Measurements from ENCODE around the gene ROM1. TPM values are rescaled to one million over a fixed set of nuclear protein-coding genes. Genes with fewer than 3 reads are reported as not detected.
"Not testable (repeated sequence)": the region's sequence is repeated elsewhere in the genome, so short reads cannot be mapped to it uniquely, and the experiment has no call there.

The ROM1 gene
- total and polyA plus RNA-seq, 2 donors: 1.7 to 7.6 TPM

GRCh38 chr11:62648967-62649364 lies 35.9 kb downstream of the ROM1 start:
- Histone ChIP-seq H3K27me3 (ENCODE audit: control insufficient read depth in 2 of 2, insufficient read depth in 1 of 2, low read length in 1 of 2) (no peaks in the 10 kb centered on the region), H3K36me3 (ENCODE audit: control insufficient read depth in 2 of 2, insufficient read depth in 2 of 2, low read length in 1 of 2) (peaks cover 17 to 30% of the 10 kb centered on the region in 2 donors), H3K27ac (ENCODE audit: low read depth in 1 of 2, low read length in 1 of 2) (no peak overlapping the region), H3K4me1 (ENCODE audit: control insufficient read depth in 2 of 2, insufficient read depth in 2 of 2, low read length in 2 of 2) (peaks cover 20 to 33% of the 10 kb centered on the region in 2 donors), H3K4me3 (ENCODE audit: low read length in 2 of 2) (no peak overlapping the region), H3K9me3 (ENCODE audit: control insufficient read depth in 2 of 2, insufficient read depth in 1 of 2, low read length in 1 of 2) (no peaks in the 10 kb centered on the region)
- WGBS: 97% methylated on average over 11 of the region's 11 CpGs
- no peak for DNase-seq (ENCODE audit: low read depth in 6 of 9, low spot score in 9 of 9)

- Histone ChIP-seq H3K27me3 (ENCODE audit: control insufficient read depth in 2 of 2, insufficient read depth in 1 of 2, low read length in 1 of 2) (no peaks in the 10 kb centered on the region), H3K36me3 (ENCODE audit: control insufficient read depth in 2 of 2, insufficient read depth in 2 of 2, low read length in 1 of 2) (peaks cover 17 to 25% of the 10 kb centered on the region in 2 donors)
Measured at GRCh38 chr11:62649486-62649885, 36.4 kb downstream of the ROM1 start.

GRCh38 chr11:62650283-62650682 lies 37.2 kb downstream of the ROM1 start:
- Histone ChIP-seq H3K36me3 (ENCODE audit: control insufficient read depth in 2 of 2, insufficient read depth in 2 of 2, low read length in 1 of 2) (peaks cover 17 to 25% of the 10 kb centered on the region in 2 donors), H3K4me1 (ENCODE audit: control insufficient read depth in 2 of 2, insufficient read depth in 2 of 2, low read length in 2 of 2) (peaks cover 17 to 25% of the 10 kb centered on the region in 2 donors)
- H3K27ac ChIP-seq (ENCODE audit: low read depth in 1 of 2, low read length in 1 of 2); DNase-seq (ENCODE audit: low read depth in 6 of 9, low spot score in 9 of 9); H3K27me3 ChIP-seq (ENCODE audit: control insufficient read depth in 2 of 2, insufficient read depth in 1 of 2, low read length in 1 of 2); H3K4me3 ChIP-seq (ENCODE audit: low read length in 2 of 2); H3K9me3 ChIP-seq (ENCODE audit: control insufficient read depth in 2 of 2, insufficient read depth in 1 of 2, low read length in 1 of 2): not testable (repeated sequence)
- WGBS: 98% methylated on average over 12 of the region's 12 CpGs

More at GRCh38 chr11:62649486-62649885, 36.4 kb downstream of the ROM1 start:
- no peak for DNase-seq (ENCODE audit: low read depth in 6 of 9, low spot score in 9 of 9)
- H3K4me1 ChIP-seq (ENCODE audit: control insufficient read depth in 2 of 2, insufficient read depth in 2 of 2, low read length in 2 of 2): peaks cover 20 to 31% of the 10 kb centered on the region in 2 donors
- no peaks in the 10 kb centered on the region for H3K9me3 ChIP-seq (ENCODE audit: control insufficient read depth in 2 of 2, insufficient read depth in 1 of 2, low read length in 1 of 2)
- WGBS: 97% methylated on average over 11 of the region's 11 CpGs
- H3K27ac ChIP-seq (ENCODE audit: low read depth in 1 of 2, low read length in 1 of 2): no peak overlapping the region
- no peak overlapping the region for H3K4me3 ChIP-seq (ENCODE audit: low read length in 2 of 2)

- Histone ChIP-seq H3K36me3 (ENCODE audit: control insufficient read depth in 2 of 2, insufficient read depth in 2 of 2, low read length in 1 of 2) (peaks cover 17 to 25% of the 10 kb centered on the region in 2 donors), H3K4me1 (ENCODE audit: control insufficient read depth in 2 of 2, insufficient read depth in 2 of 2, low read length in 2 of 2) (peaks cover 11 to 14% of the 10 kb centered on the region in 2 donors), H3K27ac (ENCODE audit: low read depth in 1 of 2, low read length in 1 of 2) (peak overlapping the region; percentile 82 to 96), H3K27me3 (ENCODE audit: control insufficient read depth in 2 of 2, insufficient read depth in 1 of 2, low read length in 1 of 2) (no peaks in the 10 kb centered on the region), H3K9me3 (ENCODE audit: control insufficient read depth in 2 of 2, insufficient read depth in 1 of 2, low read length in 1 of 2) (no peaks in the 10 kb centered on the region), H3K4me3 (ENCODE audit: low read length in 2 of 2) (peak overlapping the region; percentile 89 to 97)
- DNase-seq (ENCODE audit: low read depth in 6 of 9, low spot score in 9 of 9): no peak
- WGBS: 42% methylated on average over 16 of the region's 16 CpGs
Measured at GRCh38 chr11:62652161-62653006, 39.3 kb downstream of the ROM1 start.

GRCh38 chr11:62654297-62654696 lies 41.2 kb downstream of the ROM1 start:
- no peaks in the 10 kb centered on the region for H3K9me3 ChIP-seq (ENCODE audit: control insufficient read depth in 2 of 2, insufficient read depth in 1 of 2, low read length in 1 of 2)
- no peak overlapping the region for H3K27ac ChIP-seq (ENCODE audit: low read depth in 1 of 2, low read length in 1 of 2)
- H3K36me3 ChIP-seq (ENCODE audit: control insufficient read depth in 2 of 2, insufficient read depth in 2 of 2, low read length in 1 of 2): peaks cover 6% of the 10 kb centered on the region in 2 donors
- 95% methylated on average over 11 of the region's 11 CpGs for WGBS
- peaks cover 11 to 14% of the 10 kb centered on the region in 2 donors for H3K4me1 ChIP-seq (ENCODE audit: control insufficient read depth in 2 of 2, insufficient read depth in 2 of 2, low read length in 2 of 2)
- H3K27me3 ChIP-seq (ENCODE audit: control insufficient read depth in 2 of 2, insufficient read depth in 1 of 2, low read length in 1 of 2): no peaks in the 10 kb centered on the region
- H3K4me3 ChIP-seq (ENCODE audit: low read length in 2 of 2): no peak overlapping the region
- no peak for DNase-seq (ENCODE audit: low read depth in 6 of 9, low spot score in 9 of 9)

GRCh38 chr11:62656796-62657429 lies 43.9 kb downstream of the ROM1 start:
- peaks cover 0 to 3% of the 10 kb centered on the region in 2 donors for H3K36me3 ChIP-seq (ENCODE audit: control insufficient read depth in 2 of 2, insufficient read depth in 2 of 2, low read length in 1 of 2)
- no peak overlapping the region for H3K27ac ChIP-seq (ENCODE audit: low read depth in 1 of 2, low read length in 1 of 2)
- no peak overlapping the region for H3K4me3 ChIP-seq (ENCODE audit: low read length in 2 of 2)
- no peak for DNase-seq (ENCODE audit: low read depth in 6 of 9, low spot score in 9 of 9)
- H3K9me3 ChIP-seq (ENCODE audit: control insufficient read depth in 2 of 2, insufficient read depth in 1 of 2, low read length in 1 of 2): no peaks in the 10 kb centered on the region
- WGBS: 75% methylated on average over 5 of the region's 5 CpGs
- H3K27me3 ChIP-seq (ENCODE audit: control insufficient read depth in 2 of 2, insufficient read depth in 1 of 2, low read length in 1 of 2): no peaks in the 10 kb centered on the region
- H3K4me1 ChIP-seq (ENCODE audit: control insufficient read depth in 2 of 2, insufficient read depth in 2 of 2, low read length in 2 of 2): peaks cover 6 to 8% of the 10 kb centered on the region in 2 donors

- Histone ChIP-seq H3K27me3 (ENCODE audit: control insufficient read depth in 2 of 2, insufficient read depth in 1 of 2, low read length in 1 of 2) (no peaks in the 10 kb centered on the region), H3K27ac (ENCODE audit: low read depth in 1 of 2, low read length in 1 of 2) (peak overlapping the region; percentile 94 to 97), H3K4me3 (ENCODE audit: low read length in 2 of 2) (peak overlapping the region; percentile 71 to 90), H3K4me1 (ENCODE audit: control insufficient read depth in 2 of 2, insufficient read depth in 2 of 2, low read length in 2 of 2) (peaks cover 18 to 22% of the 10 kb centered on the region in 2 donors), H3K9me3 (ENCODE audit: control insufficient read depth in 2 of 2, insufficient read depth in 1 of 2, low read length in 1 of 2) (peaks cover 0 to 10% of the 10 kb centered on the region in 2 donors), H3K36me3 (ENCODE audit: control insufficient read depth in 2 of 2, insufficient read depth in 2 of 2, low read length in 1 of 2) (peaks cover 26 to 33% of the 10 kb centered on the region in 2 donors)
- WGBS: 3% methylated on average over 36 of the region's 36 CpGs
- peak in 8 of 9 donors; percentile 44 to 85 (median 64) for DNase-seq (ENCODE audit: low read depth in 6 of 9, low spot score in 9 of 9)
Measured at GRCh38 chr11:62664405-62665074, 51.5 kb downstream of the ROM1 start.

Data from thymus (tissue), 11 donors.